ENCODE results near the gene CFAP157. TPM values are rescaled to one million over a fixed set of nuclear protein-coding genes. Genes with fewer than 3 reads are reported as not detected.

Gene CFAP157
- total RNA-seq, 4 donors from 2014 or later, result 0.24 to 0.57 TPM; not detected in 2

DNA sequence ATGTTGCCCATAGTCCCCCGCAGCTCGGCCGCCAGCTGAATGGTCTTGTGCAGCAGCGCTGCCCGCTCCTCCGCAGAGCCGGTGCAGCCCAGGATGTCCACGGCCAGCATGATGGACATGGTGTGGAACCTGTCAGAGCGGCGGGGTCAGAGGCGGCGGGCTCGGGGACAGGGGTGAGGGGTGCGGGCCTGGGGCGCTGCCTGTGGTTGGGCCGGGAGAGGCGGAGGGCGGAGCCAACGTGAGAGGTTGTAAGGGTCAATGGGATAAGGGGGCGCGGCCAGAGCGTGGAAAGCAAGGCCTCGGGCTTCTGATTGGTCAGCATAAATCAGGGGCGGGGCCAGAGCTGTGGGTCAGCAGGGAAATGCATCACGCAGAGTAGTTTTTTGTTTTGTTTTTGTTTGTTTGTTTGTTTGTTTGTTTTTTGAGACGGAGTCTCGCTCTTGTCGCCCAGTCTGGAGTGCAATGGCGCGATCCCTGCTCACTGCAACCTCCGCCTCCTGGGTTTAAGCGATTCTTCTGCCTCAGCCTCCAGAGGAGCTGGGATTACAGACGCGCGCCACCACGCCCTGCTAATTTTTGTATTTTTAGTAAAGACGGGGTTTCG, 35.1 kb downstream of the CFAP157 start:
- no peak for TF ChIP-seq POLR2A (IDR thresholded peaks at IDR 0.05)
- TF ChIP-seq EP300 (IDR thresholded peaks at IDR 0.05), result no peak
- peak overlapping the region; percentile 26 for H3K4me3 ChIP-seq
- WGBS, result 77% methylated on average over 34 of the region's 38 CpGs
- no peaks in the 10 kb centered on the region for H3K9me3 ChIP-seq
- H3K36me3 ChIP-seq, result peaks cover 9% of the 10 kb centered on the region
- peak overlapping the region; percentile 84 for H3K27ac ChIP-seq
- peak in 1 of 2 donors; percentile 87 for DNase-seq (ENCODE audit: low spot score in 2 of 2)
- no peaks in the 10 kb centered on the region for H3K27me3 ChIP-seq
- H3K4me1 ChIP-seq, result peaks cover 39% of the 10 kb centered on the region

DNA sequence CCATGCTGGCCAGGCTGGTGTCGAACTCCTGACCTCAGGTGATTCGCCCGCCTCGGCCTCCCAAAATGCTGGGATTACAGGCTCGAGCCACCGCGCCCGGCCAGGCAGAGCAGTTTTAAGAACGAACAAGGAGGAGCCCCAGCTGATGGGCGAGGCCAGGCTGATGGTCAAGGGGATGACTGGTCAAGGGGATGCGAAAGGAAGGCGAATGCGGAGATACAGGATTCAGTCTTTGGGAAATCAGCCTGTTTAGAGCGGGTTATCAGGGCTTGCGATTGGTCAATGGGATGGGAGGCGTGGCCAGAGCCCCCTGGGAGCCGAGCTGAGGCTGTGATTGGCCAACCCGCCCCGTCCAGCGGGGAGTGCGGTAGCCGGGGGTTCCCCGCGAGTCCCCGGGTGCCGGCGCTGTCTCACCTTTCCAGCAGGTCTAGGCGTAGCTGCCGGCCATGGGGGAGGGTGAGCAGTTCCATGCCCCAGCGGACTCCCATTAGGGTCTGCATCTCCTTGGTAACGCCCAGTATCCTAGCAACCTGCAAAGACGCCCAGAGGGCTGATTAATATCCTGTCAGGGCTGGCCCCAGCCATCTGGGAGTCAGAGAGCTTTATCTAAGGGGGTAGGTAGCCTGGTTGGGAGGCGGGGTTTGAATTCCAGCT, 35.8 kb downstream of the CFAP157 start:
- Histone ChIP-seq H3K4me3 (peak overlapping the region; percentile 26), H3K4me1 (peaks cover 39% of the 10 kb centered on the region), H3K9me3 (no peaks in the 10 kb centered on the region), H3K36me3 (peaks cover 9% of the 10 kb centered on the region), H3K27me3 (no peaks in the 10 kb centered on the region), H3K27ac (peak overlapping the region; percentile 84)
- 75% methylated on average over 29 of the region's 33 CpGs for whole genome bisulfite sequencing
- DNase-seq (ENCODE audit: low spot score in 2 of 2), result peak in 1 of 2 donors; percentile 86
- TF ChIP-seq POLR2A (IDR thresholded peaks at IDR 0.05) (no peak), POLR2AphosphoS5 (IDR thresholded peaks at IDR 0.05) (no peak), EP300 (IDR thresholded peaks at IDR 0.05) (no peak), CTCF (IDR thresholded peaks at IDR 0.05) (no peak)

DNA sequence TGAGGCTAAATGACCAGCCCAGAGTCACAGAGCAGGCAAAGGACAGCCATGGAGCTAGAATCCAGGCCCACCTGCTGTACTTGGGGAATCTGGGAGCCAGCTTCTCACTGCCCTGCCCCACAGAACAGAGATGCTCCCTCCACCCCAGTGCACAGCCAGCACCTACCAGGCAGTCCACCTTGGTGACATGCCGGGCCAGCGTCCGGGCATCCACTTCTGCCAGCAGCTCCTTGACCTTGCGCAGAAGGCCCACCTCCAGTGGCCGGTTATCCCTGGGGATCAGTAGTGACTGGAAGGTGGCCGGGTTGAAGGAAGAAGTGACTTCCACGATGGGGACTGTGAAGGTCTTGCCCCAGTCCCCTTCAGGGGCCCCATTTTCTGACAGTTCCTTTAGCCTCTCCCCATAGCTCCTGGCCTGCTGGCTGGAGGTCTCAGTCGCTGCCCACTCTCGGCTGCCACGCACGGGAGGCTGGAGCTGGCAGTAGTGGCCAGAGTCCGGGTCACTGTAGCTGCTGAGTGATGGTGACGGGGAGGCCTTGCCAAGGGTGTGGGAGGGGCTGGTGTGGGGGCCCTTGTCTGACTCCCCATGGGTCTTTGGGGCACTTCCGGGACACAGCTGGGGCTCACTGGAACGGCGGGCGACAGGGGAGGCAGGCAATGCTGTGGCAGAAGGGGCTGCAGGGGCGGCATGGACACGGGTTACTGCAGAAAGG, 37.8 kb downstream of the CFAP157 start:
- no peak for DNase-seq (ENCODE audit: low spot score in 2 of 2)
- no peak overlapping the region for H3K4me3 ChIP-seq
- TF ChIP-seq EP300 (IDR thresholded peaks at IDR 0.05) (no peak), CTCF (IDR thresholded peaks at IDR 0.05) (no peak), POLR2A (IDR thresholded peaks at IDR 0.05) (no peak), POLR2AphosphoS5 (IDR thresholded peaks at IDR 0.05) (no peak)
- H3K36me3 ChIP-seq, result peaks cover 13% of the 10 kb centered on the region
- 82% methylated on average over 6 of the region's 19 CpGs for WGBS
- no peaks in the 10 kb centered on the region for H3K9me3 ChIP-seq
- H3K27me3 ChIP-seq, result no peaks in the 10 kb centered on the region
- H3K27ac ChIP-seq, result no peak overlapping the region
- H3K4me1 ChIP-seq, result peaks cover 39% of the 10 kb centered on the region

DNA sequence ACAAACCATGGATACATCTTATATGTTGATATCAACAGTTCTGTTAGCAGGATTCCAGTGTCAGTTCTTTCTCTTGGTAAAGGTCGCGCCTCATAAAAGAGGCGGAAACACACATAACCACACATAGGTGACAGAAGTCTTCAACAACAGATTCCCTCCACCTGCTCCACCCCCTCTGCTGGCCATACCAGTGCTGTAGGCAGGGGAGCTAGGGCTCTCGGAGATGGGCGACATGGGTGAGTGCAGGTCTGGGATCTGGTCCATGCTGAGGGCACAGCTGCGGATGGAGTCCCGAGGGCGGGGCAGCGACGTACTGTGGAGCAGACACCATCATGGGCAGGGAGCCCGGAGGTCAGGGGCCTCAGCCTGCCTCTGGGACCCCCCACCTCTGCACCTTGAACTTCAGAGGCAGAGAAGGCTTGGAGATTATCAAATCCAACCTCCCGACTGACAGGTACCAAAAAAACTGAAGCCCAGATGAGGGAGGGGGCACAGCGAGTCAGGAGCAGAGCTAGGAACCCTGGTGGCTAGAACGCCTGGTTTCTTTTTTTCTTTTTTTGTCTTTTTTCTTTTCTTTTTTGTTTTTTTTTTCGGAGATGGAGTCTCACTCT, 40.3 kb downstream of the CFAP157 start:
- TF ChIP-seq POLR2AphosphoS5 (IDR thresholded peaks at IDR 0.05) (no peak), POLR2A (IDR thresholded peaks at IDR 0.05) (no peak), CTCF (IDR thresholded peaks at IDR 0.05) (no peak), EP300 (IDR thresholded peaks at IDR 0.05) (no peak)
- Histone ChIP-seq H3K27ac (no peak overlapping the region), H3K36me3 (peaks cover 20% of the 10 kb centered on the region), H3K9me3 (no peaks in the 10 kb centered on the region), H3K4me1 (peaks cover 16% of the 10 kb centered on the region), H3K27me3 (no peaks in the 10 kb centered on the region), H3K4me3 (no peak overlapping the region)
- WGBS, result 82% methylated on average over 14 of the region's 15 CpGs
- DNase-seq (ENCODE audit: low spot score in 2 of 2), result no peak

GRCh38 chr9:127749090-127749787, 42.5 kb downstream of the CFAP157 start:
- Histone ChIP-seq H3K27me3 (peaks cover 14% of the 10 kb centered on the region), H3K27ac (no peak overlapping the region), H3K4me1 (peaks cover 6% of the 10 kb centered on the region), H3K4me3 (no peak overlapping the region), H3K36me3 (peaks cover 20% of the 10 kb centered on the region), H3K9me3 (no peaks in the 10 kb centered on the region)
- WGBS, result 94% methylated on average over 18 of the region's 26 CpGs
- TF ChIP-seq EP300 (IDR thresholded peaks at IDR 0.05) (no peak), POLR2A (IDR thresholded peaks at IDR 0.05) (no peak), CTCF (IDR thresholded peaks at IDR 0.05) (no peak), POLR2AphosphoS5 (IDR thresholded peaks at IDR 0.05) (no peak)
- no peak for DNase-seq (ENCODE audit: low spot score in 2 of 2)

Measured in suprapubic skin (tissue), 4 donors.